Activated T-helper 2 cell treated with anti-CD3 and anti-CD28 coated beads, Interferon-gamma antibody, Interleukin-2, Interleukin-4, amounts not matched to agents 10 μg/mL and 5 μg/mL and 100 μg/mL, durations not matched to agents 14 hours and 24 hours and 36 hours (primary cell): Measurements from ENCODE around the gene MSH5. TPM values are rescaled to one million over a fixed set of nuclear protein-coding genes. Genes with fewer than 3 reads are reported as not detected.
A peak's percentile ranks its signal among the peaks of the same experiment; 100 is the strongest.

Source experiments
- DNase-seq: peaks from one replicate; pipeline ENCODE4 v3.0.0; 2021; ENCODE audit warnings: low spot score
- H3K27ac Mint-ChIP-seq: one replicate; pipeline ENCODE4 v1.8.0; 2021; ENCODE audit warnings: mixed read lengths
- H3K27me3 Mint-ChIP-seq: one replicate; pipeline ENCODE4 v1.8.0; 2021; ENCODE audit warnings: low read depth, mixed read lengths
- H3K36me3 Mint-ChIP-seq: one replicate; pipeline ENCODE4 v1.8.0; 2021; ENCODE audit warnings: low read depth, mixed read lengths
- H3K4me1 Mint-ChIP-seq: one replicate; pipeline ENCODE4 v1.8.0; 2021; ENCODE audit warnings: low read depth, mixed read lengths
- H3K4me3 Mint-ChIP-seq: one replicate; pipeline ENCODE4 v1.8.0; 2021; ENCODE audit warnings: low read depth, mild to moderate bottlenecking, moderate library complexity, mixed read lengths
- H3K9me3 Mint-ChIP-seq: one replicate; pipeline ENCODE4 v1.8.0; 2021; ENCODE audit warnings: mixed read lengths
- intact Hi-C: fragments of 100-400 bp; cut with micrococcal nuclease; formaldehyde crosslinking; loops from one replicate; pipeline ENCODE4 v1.15.1; 2023
- total RNA-seq: library from RNA; stranded (reverse); gene quantifications from 2 replicates; pipeline ENCODE4 v1.2.3, GENCODE V29; 2022

The MSH5 gene
- total RNA-seq, 1 donor from 2014 or later: 93.3 TPM

DNA sequence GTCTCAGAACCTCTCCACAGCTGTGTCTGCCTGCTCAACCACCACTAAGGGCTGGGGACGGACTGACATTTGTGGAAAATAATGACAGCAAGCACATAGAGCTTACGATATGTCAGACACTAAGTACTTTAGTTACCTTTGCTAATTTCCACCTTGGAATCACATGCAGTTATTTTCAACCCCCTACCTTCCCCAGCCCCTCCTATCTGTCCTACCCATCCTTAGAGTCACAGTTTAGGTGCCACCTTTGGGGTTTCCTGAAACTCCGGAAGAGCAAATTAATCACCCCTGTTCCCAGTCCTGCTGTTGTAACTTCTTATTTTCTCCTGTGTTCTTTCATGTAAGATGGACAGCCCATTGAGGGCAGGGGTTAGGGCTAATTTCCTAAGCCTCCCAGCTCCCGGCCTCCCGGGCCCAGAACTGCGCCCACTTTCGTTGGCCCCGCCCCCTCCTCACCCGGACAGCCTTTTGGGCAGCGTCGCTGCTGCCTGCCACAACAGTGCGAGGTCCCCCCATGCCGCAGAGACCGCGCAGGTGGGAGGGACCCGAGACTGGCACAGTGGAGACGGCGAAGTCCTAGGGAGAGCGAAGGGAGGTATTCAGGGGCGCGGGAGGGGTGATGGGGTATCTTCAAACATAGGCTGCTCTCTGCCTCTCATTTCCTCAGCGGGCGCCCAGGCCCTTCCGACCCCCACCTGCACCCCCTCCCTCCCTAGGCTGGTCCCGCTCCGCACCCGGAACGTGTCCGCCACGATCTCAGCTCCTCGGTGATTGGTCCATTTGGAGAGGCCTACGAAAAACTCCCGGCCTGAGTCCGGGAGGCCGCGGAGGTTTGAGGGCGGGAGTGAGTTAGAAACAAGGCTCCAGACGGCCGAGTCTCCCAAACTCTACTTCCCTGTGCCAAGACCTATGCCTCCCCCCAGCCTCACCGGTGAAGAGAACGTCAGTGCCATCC, 11.8 kb upstream of the MSH5 start:
- no peaks in the 10 kb centered on the region for H3K27me3 Mint-ChIP-seq
- intact Hi-C loops: no loop called here
- peak overlapping the region; percentile 19 for H3K27ac Mint-ChIP-seq
- peak overlapping the region; percentile 85 for H3K4me3 Mint-ChIP-seq
- DNase-seq: no peak
- H3K9me3 Mint-ChIP-seq: no peaks in the 10 kb centered on the region
- H3K36me3 Mint-ChIP-seq: peaks cover 42% of the 10 kb centered on the region
- peaks cover 45% of the 10 kb centered on the region for H3K4me1 Mint-ChIP-seq

- no peaks in the 10 kb centered on the region for H3K9me3 Mint-ChIP-seq
- DNase-seq: no peak
- peak within 1 kb of the TSS; percentile 65 for H3K27ac Mint-ChIP-seq
- H3K36me3 Mint-ChIP-seq: peaks cover 52% of the 10 kb centered on the region
- peaks cover 53% of the 10 kb centered on the region for H3K4me1 Mint-ChIP-seq
- no peaks in the 10 kb centered on the region for H3K27me3 Mint-ChIP-seq
- intact Hi-C loops: no loop called here
- peak within 1 kb of the TSS; percentile 85 for H3K4me3 Mint-ChIP-seq
These were observed 10.9 kb upstream of the MSH5 start, which contains the start of gene DDAH2 for GRCh38 chr6:31728767-31729514. TSS of gene DDAH2 (minus strand) at chr6:31729299. CDS start at chr6:31729161, 138 bp downstream.

- peak; percentile 74 for DNase-seq
- peak overlapping the region; percentile 65 for H3K27ac Mint-ChIP-seq
- H3K9me3 Mint-ChIP-seq: no peaks in the 10 kb centered on the region
- H3K4me3 Mint-ChIP-seq: peak overlapping the region; percentile 85
- intact Hi-C loops: no loop called here
- H3K4me1 Mint-ChIP-seq: peaks cover 58% of the 10 kb centered on the region
- no peaks in the 10 kb centered on the region for H3K27me3 Mint-ChIP-seq
- H3K36me3 Mint-ChIP-seq: peaks cover 58% of the 10 kb centered on the region
These were observed 10.3 kb upstream of the MSH5 start for GRCh38 chr6:31729515-31729978.

DNA sequence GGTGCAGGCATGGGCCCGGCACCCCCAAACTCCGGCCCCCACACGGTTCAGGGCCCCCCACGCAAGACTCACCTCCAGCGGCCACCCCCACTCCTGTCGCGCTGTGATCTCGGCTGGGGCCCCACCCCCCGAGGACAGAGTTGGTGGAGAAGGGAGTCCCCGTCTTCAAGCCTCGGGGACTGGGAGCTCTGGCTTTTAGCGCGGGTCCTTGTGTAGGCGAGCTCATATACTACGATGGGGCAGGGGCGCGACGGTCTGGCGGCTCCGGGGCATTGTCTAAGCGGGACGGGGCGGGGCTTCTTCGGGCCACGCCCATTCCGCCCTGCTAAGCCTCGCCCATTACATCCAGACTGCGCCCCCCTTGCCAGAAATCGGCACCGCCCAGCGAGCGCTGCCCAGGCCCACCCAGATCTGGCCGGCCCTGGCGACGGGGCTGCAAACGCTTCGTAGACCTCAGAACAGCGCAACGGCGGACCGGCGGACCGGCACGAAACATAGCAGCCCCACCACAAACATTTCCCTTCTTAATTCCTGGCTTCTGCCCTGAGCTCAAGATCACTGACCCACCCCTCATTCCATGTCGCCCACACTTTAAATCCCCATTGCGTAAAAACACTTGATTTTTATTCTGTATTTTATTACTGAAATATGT, 9.7 kb upstream of the MSH5 start:
- no peaks in the 10 kb centered on the region for H3K27me3 Mint-ChIP-seq
- no peaks in the 10 kb centered on the region for H3K9me3 Mint-ChIP-seq
- peaks cover 58% of the 10 kb centered on the region for H3K4me1 Mint-ChIP-seq
- H3K27ac Mint-ChIP-seq: peak overlapping the region; percentile 6
- H3K36me3 Mint-ChIP-seq: peaks cover 64% of the 10 kb centered on the region
- H3K4me3 Mint-ChIP-seq: peak overlapping the region; percentile 85
- DNase-seq: peak; percentile 56
- intact Hi-C loops: loop anchor here (1.0 to 2.0 kb wide), 2 partner anchors 8 to 41 kb away; no protein-coding TSS in a partner anchor

- H3K9me3 Mint-ChIP-seq: no peaks in the 10 kb centered on the region
- no peak for DNase-seq
- H3K4me1 Mint-ChIP-seq: peaks cover 56% of the 10 kb centered on the region
- no peaks in the 10 kb centered on the region for H3K27me3 Mint-ChIP-seq
- H3K27ac Mint-ChIP-seq: peak overlapping the region; percentile 6
- peak overlapping the region; percentile 85 for H3K4me3 Mint-ChIP-seq
- intact Hi-C loops: loop anchor here (1.0 to 2.0 kb wide), 2 partner anchors 8 to 40 kb away; no protein-coding TSS in a partner anchor
- H3K36me3 Mint-ChIP-seq: peaks cover 67% of the 10 kb centered on the region
These were observed 9.1 kb upstream of the MSH5 start for GRCh38 chr6:31730631-31731086.

DNA sequence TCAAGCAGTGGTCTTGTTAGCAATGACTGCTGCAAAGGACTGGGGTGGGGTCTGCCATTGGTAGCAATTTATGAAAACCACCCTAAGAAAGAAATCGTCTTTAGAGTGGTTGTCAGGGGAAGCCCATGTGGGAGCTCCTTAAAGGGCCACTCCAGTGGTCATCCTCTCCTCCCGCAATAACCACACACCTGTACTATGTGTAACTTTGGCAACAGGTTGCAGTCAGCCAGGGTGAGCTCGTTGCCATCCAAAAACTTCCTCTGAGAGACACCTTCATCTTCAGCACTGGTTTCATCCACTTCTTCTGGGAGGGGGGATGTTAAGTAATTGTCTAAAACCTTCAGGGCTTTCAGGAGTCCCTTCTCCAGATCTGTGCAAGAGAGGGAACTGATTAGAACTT, 7.8 kb upstream of the MSH5 start:
- H3K9me3 Mint-ChIP-seq: no peaks in the 10 kb centered on the region
- peak overlapping the region; percentile 33 for H3K27ac Mint-ChIP-seq
- H3K36me3 Mint-ChIP-seq: peaks cover 70% of the 10 kb centered on the region
- H3K4me3 Mint-ChIP-seq: peak overlapping the region; percentile 5
- DNase-seq: no peak
- peaks cover 48% of the 10 kb centered on the region for H3K4me1 Mint-ChIP-seq
- H3K27me3 Mint-ChIP-seq: no peaks in the 10 kb centered on the region
- intact Hi-C loops: no loop called here

- no peaks in the 10 kb centered on the region for H3K27me3 Mint-ChIP-seq
- H3K4me3 Mint-ChIP-seq: peak overlapping the region; percentile 93
- intact Hi-C loops: loop anchor here (1.0 kb wide), 1 partner anchor 30 kb away; the partner anchor contains the start of gene ABHD16A
- H3K27ac Mint-ChIP-seq: peak overlapping the region; percentile 59
- H3K9me3 Mint-ChIP-seq: no peaks in the 10 kb centered on the region
- H3K36me3 Mint-ChIP-seq: peaks cover 66% of the 10 kb centered on the region
- no peak for DNase-seq
- H3K4me1 Mint-ChIP-seq: peaks cover 54% of the 10 kb centered on the region
These were observed 6.1 kb upstream of the MSH5 start for GRCh38 chr6:31733734-31734133.

DNA sequence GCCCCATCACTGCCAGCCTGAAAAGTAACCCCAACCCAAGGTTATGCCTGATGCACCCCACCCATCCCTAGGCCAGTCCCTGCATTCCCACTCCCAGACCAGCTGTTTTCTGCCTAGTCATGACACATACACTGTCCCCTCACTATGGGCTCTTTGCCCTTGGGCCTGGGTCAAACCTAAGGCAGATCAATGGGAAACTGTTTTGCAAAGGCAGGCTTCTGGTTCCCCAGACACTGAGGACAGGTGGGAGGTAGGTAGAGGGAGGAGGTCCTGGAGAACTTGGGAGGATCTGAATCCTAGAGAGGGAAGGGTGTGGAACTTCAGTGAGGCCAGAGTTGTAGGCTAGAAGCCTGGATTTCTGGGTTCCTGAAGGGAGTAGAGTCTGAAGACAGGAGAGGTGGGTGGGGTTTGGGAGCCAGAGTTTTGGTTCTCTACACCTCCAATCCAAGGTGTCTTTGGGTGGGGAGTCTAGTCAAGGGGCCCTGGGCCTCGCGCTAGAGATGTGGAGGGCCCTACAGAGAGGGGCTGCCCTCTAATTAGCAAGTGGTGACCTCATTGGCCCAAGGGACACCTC, 5.5 kb upstream of the MSH5 start:
- Mint-ChIP-seq H3K27ac (peak overlapping the region; percentile 91), H3K27me3 (no peaks in the 10 kb centered on the region), H3K4me1 (peaks cover 55% of the 10 kb centered on the region), H3K36me3 (peaks cover 63% of the 10 kb centered on the region), H3K9me3 (no peaks in the 10 kb centered on the region), H3K4me3 (peak overlapping the region; percentile 93)
- DNase-seq: no peak
- intact Hi-C loops: loop anchor here (1.0 kb wide), 1 partner anchor 31 kb away; the partner anchor contains the start of gene ABHD16A

DNA sequence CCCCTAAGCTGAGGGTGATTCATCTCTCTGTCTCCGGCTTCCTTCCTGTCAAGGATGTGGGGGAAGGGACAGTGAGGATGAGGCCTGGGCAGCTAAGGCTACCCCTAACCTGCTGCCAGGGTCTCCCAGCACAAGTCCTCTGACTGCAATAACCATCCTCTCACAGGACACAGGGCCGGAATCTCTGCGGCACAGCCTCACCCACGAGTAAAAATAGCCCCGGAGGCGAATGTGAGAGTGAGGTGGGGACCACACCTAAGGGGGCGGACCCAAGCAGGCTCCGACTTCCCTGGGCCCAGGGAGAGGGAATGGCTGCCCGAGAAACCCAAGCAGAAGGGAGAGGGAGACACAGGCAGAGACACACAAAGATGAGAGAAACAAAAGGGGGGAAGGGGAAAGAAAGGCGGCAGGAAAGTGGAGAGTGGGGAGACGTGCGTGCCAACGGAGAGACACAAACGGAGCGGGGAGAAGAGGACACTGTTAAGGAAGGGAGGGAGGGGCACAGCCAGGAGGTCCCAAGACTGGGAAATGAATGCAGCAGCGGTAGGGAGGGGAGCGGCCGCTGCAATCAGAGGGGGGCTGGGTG, 4.9 kb upstream of the MSH5 start:
- peak; percentile 60 for DNase-seq
- Mint-ChIP-seq H3K9me3 (no peaks in the 10 kb centered on the region), H3K36me3 (peaks cover 63% of the 10 kb centered on the region), H3K27ac (peak overlapping the region; percentile 91), H3K4me1 (peaks cover 56% of the 10 kb centered on the region), H3K4me3 (peak overlapping the region; percentile 93), H3K27me3 (no peaks in the 10 kb centered on the region)
- intact Hi-C loops: loop anchor here (1.0 kb wide), 1 partner anchor 32 kb away; the partner anchor contains the start of gene ABHD16A

GRCh38 chr6:31736021-31736767, 3.6 kb upstream of the MSH5 start, which contains the start of gene CLIC1:
TSS of gene CLIC1 (minus strand) at chr6:31736530. CDS start at chr6:31736300, 230 bp downstream.
- Mint-ChIP-seq H3K36me3 (peaks cover 60% of the 10 kb centered on the region), H3K4me1 (peaks cover 52% of the 10 kb centered on the region), H3K4me3 (peak within 1 kb of the TSS; percentile 93), H3K27me3 (no peaks in the 10 kb centered on the region), H3K27ac (peak within 1 kb of the TSS; percentile 91), H3K9me3 (no peaks in the 10 kb centered on the region)
- peak; percentile 79 for DNase-seq
- intact Hi-C loops: no loop called here

DNA sequence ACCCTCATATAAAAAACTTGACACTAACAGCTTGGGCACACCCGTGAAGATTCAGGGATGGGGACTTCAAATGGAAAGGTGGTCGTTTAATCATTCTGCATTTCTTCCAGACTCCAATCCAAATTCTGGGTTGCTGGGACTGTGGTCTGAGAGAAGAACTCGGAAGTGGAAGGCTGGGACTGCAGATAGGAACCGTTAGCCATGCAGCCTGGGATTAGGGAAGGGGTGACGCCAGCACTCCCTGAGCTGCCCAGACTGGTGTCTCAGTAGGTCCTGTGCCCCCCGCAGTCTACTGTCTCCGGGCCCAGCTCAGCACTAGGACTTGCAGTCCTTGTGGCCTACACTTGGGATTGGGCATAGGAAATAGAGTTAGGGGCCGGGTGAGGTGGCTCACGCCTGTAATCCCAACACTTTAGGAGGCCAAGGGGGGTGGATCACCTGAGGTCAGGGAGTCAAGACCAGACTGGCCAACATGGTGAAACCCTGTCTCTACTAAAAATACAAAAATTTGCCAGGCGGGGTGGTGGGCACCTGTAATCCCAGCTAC, 3.0 kb upstream of the MSH5 start:
- H3K4me1 Mint-ChIP-seq: peaks cover 55% of the 10 kb centered on the region
- H3K27me3 Mint-ChIP-seq: no peaks in the 10 kb centered on the region
- H3K9me3 Mint-ChIP-seq: no peaks in the 10 kb centered on the region
- no peak for DNase-seq
- peaks cover 60% of the 10 kb centered on the region for H3K36me3 Mint-ChIP-seq
- peak overlapping the region; percentile 91 for H3K27ac Mint-ChIP-seq
- intact Hi-C loops: loop anchor here (1.0 kb wide), 1 partner anchor 72 kb away; no protein-coding TSS in a partner anchor
- H3K4me3 Mint-ChIP-seq: peak overlapping the region; percentile 93
